ENCODE measurements around the gene PRICKLE2.

PRICKLE2 gene

DNA sequence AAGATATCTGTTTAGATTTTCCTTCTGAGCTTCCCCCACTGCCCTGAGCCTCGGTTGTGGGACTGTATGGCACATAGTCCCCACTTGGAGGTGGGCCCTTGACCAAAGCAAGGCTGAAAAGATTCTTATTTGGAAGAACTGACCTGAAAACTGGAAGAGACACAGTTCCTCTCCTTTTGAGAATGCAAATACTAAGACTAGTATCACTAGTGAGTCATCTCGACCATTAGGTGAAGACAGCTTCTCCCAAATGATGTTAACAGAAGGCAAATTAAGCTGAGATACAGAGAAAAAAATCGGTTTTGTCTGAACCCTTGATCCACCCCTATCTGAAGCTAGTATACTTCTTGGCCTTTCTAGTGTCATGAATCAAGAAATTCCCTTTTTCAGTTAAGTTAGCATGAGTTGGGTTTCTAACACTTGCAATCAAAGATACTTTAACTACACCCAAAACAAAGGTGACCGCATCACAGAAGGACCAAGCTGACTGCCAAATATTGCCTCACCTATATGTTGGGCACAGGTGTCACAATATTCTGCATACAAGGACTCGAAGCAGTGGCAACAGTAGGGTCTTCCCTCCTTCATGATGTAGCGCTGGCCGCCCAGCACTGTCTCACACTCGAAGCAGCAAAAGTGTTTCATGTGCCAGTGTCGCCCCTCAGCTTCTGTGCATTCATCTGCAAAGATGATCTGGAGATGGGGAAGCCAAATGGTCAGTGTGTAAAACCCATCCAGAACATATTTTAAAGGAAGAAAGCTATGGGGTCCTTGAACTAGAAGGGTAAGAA is 72.4 kb downstream of the PRICKLE2 start:
- no peak for DNase-seq

DNA sequence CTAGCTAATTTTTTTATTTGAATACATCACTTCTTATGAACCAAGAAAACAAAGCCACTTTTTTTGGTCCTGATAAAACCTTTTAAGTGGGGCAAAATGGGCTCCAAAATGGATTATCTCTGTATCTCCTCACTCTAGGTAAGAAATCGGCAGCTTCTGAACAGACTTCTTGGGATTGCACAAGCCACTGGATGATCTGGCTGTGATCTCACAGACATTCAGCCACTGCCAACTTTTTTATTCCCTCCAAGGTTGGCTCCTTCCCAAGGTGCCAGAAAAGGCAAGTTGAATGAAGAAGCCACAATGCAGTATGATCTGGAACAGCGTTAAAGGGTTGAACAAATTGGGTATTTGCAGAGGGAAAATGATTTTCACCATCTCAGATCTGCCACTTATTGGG is 73.2 kb downstream of the PRICKLE2 start:
- no peak for DNase-seq

DNA sequence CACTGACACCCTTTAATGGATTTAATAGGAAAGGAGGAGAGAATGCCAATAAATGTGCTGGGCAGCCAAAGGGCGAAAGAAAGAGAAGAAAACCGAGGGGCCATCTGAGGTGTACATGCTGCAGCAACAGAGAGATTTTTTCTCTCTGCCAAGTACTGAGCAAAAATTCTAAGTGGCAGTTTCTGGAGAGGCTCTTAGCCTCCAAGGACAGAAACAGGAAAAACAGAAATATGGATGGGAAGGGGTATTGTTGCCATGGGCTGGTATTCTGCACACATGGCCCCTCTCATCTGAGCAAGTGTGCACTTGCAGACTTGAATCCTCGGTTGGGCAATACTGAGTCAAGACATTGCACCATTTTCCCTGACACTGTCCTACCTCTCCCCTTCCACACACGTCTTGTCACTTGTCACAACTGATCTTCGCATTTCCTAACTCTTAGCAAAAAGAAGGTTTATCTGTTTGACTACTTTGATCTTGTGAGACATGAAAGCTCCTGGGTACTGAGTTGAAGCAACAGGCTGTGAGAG is 73.9 kb downstream of the PRICKLE2 start:
- DNase-seq, result no peak

DNA sequence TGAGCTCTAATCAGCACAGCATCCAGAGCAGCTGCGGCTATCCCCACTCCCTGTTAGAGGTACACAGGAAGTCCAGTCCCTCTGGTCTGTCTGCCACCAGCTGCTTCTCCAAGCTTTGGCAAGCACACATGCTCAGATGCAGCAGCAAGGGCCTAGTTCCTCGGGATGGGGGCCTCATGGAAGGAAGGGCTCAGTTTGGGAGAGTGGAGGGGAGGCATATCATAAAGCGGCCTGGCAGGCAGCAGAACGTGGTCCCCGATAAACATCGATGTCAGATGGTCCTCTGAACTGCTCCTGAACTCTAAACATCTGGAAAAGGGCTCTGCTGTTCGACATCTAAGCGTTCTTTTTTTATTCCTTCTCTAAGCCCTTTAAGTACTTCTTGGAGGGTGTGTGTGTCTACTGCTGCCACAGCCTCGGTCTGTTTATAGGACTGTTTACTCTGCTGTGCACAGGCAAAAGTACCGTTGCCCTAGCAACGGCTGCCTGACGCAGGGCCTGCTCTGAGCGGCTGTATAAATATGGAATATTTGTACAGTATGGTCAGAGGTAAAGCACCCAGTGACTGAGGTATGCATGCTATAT is 74.6 kb downstream of the PRICKLE2 start:
- DNase-seq, result no peak

DNA sequence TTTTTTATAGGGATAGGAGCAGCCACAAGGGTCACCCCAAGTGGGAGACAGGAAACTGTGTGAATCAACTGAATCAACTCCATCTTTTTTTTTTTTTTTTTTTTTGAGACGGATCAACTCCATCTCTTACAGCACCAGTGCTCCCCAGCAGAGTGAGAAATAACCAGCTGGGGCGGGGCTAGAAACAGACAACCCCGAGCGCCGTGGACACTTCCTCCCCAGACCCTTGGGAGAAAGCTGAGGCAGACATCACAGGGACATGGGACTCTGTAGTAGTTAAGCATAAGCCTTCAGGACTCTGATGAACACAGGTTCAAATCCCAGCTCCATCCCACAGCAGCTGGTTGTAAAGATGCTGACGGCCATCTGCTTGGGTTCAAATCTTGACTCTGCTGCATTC is 75.4 kb downstream of the PRICKLE2 start:
- DNase-seq, result no peak

DNA sequence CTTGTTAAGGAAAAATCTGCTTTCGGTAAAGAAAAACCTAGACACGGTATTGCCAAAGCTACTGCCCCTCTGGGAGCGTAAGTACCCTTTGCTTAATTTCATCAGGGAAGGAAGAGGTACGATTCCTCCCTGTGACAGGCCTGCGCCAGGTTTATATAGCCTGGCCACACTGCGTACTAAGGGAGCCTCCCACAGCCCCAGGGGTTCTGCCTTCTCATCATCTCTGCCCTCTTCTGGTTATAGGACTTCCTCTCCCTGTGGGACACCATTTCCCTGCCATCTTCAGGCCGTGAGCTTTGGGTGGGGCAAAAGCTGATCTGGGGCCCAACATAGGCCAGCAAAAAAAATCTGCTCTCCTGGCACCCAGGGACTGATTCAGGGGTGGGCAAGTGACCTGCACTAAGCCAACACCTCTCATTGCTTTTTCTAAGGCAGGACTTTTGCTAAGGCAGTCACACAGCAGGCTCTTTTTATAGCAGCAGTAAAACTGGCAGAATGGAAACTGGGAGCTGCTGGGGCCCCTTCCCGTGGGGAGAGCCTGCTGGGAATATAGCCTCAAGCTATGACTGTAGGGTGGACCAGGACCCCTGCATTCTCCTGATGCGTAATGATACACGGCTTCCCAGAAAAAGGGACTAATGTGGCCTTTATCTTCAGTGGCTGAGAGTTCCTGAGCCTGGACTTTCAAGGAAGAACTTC is 76.2 kb downstream of the PRICKLE2 start:
- DNase-seq, result no peak

DNA sequence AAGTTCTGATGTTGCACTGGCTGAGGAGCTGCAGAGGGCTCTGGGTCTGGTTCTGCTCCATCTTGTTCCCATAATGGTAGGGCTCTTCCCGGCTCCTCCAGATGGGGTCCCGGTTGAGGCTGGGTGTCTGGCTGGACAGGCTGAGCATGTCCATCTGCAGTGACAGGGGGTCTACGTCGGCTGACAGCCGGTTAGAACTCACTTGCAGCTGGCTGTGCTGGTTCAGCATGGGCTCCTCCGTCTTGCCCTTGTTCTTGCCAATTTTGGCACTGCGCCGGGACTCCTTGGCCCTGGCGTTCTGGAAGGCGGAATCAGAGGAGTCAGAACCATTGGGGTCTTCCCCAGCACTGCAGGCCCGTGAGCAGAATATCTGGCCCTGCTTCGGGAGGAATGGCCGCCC is 78.1 kb downstream of the PRICKLE2 start:
- no peak for DNase-seq

DNA sequence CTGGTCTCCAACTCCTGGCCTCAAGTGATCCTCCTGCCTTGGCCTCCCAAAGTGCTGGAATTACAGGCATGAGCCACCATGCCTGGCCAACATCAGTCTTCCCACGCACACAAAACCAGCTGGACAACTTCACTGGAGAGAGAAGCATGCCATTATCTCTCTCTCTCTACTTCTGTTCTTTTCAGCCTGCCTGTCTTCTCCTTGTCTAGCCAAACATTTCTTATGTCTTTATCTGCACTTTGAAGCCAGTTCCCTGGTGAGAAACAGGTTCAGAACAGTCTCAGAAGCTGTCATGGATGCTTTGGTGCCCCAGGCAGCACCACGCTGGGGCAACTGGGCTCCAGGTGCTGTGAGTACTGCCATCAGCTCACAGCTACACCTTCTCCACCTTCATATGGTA is 79.8 kb downstream of the PRICKLE2 start:
- no peak for DNase-seq

DNA sequence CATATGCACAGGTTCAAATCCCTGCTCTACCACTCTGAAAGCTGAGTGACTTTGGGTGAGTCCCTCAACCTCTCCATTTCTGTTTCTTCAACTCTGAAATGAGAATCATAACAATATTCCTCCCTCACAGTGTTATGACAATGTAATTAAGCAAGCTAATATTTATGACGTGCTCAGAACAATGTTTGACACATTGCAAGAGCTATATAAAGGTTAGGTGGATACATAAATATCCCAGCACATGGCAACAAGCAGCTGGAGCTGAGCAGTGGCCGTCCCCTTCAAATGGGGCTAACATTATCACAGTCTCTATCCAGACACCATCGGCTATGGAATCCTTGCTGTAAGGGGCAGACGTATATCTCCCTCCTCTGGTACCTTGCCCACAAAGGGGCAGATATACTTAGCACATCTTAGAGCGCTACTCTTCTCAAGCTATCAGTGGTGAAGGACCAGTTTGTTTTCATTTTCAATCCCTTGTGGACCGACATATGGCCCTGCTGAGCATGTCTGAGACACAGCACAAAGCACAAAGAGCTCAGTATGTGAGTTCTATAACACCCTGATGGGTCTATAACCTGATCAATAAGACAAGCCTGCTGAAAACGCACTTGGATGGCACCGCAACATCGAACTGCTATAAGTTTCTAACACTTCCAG is 80.9 kb downstream of the PRICKLE2 start:
- DNase-seq, result no peak

DNA sequence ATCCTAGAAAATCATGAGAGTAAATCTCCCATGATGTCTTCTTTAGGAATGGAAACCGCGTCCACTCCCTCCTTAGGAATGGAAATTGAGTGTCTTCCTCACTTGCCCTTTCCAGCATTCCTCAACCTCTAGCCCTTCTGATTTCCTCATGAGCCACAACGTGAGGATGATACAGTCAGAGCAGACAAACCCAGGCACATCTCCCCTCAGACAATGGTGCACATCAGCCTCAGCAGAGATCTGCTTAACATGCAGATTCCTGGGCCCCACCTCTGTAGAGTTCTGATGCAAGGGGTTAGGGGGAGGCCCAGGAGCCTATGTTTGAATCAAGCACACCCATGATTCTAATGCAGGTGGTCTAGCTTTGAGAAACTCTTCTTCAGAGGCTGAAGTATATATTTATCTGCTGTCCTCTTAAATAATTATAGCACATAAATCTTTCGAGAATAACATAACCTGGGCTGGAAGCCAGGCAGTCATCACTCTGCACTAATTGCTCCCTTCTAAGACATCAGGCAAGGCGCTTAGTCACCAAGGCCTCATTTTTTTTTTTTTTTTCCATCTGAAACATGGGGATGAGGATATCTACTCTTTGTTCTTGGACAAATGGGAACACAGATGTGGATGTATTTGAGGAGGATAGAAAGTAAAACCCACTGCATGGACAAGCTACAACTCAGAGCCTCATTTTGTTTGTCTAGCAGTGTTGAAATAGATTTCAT is 81.7 kb downstream of the PRICKLE2 start:
- no peak for DNase-seq

DNA sequence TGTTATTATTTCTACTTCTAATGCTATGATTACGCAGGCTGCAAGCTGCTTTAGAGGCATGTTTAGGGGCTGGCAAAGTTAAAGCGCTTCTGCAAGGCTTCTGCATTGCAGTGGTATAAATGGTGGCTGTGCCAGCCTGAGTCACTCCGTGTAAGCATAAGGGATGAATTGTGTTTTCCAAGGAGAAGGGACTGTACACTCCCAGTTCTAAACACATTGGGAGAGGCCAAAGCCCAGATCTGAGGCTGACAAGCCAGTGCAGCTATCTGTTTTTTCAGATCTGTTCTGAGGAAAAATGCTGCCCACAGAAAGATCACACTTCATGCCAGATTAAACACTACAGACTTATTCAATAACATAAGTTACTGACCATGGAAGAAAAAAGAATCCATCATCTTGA is 83.8 kb downstream of the PRICKLE2 start:
- DNase-seq, result no peak

DNA sequence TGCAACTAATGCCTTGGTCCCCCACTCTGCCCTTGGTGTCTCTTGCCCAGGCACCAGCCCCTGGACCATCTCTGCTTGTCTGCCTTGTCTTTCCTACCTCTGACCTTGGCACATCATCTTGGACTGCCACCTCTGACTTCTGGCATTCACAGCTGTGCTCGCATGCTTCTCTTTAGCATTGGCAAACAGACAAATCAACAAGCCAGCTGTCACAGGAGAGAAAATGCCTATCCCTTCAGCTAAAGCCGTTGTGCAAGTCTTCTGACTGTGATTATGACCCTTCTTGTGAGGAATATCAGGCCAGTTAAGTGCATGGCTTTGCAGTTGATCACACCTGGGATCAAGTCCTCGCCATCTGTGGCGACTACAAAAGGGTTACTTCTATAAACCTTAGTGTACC is 84.6 kb downstream of the PRICKLE2 start:
- no peak for DNase-seq

DNA sequence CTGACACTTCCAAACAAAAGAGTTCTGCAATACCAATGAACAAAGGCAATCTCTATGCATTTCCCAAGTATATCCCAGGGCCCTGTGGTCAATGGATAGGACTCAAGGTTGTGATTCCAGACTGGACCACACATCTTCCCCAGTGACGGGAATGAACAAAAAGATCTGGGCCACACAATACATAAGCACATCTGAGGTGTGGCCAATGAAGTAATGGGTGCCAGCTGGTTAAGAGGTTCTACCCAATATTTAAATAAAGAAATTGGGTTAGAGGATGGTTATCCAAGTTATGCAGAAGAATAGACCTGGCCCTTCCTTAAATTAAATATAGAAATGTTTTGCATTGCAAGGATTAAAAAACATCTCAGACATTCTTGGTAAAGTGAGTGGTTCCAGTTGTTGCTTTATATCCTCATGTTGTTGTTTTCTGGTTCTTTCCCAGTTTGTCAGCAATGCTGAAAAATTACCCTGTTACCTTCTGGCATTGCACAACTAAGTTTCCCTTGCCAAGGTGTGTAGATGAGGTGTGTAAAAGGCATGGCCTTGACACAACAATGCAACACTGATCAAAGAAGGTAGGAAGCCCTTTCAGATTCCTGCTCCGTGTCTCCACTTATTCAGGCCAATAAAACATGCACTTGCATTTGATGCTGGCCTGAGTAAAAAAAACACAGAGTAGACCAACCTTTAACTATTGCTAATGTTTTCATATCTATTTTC is 86.5 kb downstream of the PRICKLE2 start:
- DNase-seq, result no peak

DNA sequence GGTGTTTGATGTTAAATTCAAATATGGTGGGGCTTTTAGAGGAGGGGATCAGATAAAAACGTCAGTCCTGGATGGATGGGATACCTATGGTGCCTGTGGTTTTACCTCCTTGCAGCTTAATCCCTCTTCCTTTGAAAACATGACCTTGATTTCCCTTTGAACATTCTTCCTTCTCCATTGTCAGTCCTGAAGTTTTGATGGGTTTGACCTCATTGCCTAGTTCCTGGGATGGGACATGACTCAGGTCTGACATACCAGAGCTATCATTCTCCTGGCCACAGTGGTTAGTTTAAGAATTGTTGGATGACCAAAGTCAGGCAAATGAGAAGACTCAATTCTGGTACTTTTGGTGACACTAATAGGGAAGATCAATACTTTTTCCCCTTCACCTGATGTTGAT is 87.2 kb downstream of the PRICKLE2 start:
- DNase-seq, result no peak

DNA sequence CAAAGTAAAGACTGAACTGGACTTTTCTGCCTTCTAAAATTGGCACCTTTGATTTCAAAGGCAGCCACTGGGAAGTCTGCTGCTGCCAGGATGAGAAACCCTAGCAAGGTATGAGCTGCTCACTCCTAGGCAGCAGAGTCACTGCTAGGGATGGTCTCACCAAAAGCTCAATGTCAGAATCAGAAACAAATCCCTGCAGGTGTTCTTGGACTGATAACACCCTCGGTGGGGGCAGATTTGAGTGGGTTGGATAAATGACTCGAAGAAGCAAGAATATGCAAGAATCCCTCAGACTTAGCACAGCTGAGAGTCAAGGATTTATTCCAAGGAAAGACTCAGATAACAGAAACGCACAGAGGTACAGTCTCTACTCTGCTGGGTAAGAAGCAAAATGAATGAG is 90.4 kb downstream of the PRICKLE2 start:
- DNase-seq, result no peak

DNA sequence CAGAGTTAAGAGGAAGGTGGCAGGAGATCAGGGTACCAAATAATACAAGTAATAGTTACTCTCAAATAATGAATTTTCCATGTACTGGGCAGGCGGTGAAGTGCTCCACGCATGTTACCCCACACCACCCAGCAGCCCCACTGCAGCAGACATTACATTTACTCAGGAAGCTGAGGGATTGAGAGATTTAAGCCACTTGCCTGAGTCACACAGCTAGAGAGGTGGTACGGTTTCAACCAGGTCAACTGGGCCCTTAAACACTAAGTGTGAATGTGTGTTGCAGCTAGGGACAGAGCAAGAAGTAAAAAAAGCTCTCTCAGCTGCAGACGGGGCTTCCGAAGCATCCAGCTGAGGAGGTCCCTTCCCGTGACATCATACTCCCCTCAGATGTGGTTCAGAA is 91.3 kb downstream of the PRICKLE2 start:
- no peak for DNase-seq

DNA sequence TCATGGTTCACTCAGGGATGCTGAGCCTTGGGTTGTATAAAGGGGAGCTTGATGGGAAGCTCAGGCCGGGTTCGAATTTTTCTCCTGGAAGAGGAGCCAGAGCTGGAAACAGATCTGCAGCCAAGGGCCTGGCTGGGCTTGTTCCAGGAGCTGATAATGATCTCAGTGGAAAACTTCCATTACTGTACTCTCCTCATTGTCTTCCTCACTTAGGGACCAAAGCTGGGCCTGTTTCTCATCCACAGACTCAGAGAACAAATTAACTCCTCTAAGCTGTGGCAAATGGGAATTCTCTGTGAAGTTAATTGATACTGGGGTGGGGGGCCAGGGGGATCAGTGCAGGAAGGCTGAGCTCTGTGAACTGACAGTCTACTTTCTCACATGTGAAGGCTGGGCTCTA is 92.0 kb downstream of the PRICKLE2 start:
- DNase-seq, result no peak

DNA sequence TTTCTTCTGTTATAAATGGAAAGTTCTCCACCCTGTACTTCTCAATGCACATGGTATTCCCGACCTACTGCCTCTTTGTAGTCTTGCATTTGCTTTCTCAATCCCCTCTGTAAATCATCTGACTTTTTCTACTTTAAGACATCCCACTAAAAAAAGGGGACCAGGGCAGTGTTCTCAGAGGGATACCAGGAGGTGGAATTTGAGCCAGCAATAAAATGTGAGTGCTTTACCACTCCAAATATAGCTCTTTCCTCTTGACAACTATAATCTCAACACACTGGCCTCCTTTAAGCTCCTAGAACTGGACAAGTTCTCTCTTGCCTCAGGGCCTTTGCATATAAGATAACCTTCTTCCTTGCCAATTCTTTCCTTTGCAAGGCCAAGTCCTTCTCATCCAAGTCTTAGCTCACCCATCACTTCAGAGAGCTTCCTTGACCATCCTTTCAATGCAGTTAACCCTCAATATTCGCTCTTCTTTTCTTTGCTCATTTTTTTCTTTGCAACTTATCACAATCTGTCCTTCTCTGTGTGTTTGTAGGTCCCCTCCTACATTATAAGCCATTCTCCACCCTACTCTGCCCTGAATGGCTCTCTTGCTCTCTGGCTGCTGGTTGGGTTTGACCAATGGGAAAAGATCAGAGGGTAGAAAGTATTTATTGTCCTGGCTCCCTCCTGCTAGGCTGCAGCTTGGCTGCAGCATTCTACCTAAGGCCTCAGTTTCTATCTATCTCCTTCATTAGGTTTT is 93.4 kb downstream of the PRICKLE2 start:
- DNase-seq, result no peak

DNA sequence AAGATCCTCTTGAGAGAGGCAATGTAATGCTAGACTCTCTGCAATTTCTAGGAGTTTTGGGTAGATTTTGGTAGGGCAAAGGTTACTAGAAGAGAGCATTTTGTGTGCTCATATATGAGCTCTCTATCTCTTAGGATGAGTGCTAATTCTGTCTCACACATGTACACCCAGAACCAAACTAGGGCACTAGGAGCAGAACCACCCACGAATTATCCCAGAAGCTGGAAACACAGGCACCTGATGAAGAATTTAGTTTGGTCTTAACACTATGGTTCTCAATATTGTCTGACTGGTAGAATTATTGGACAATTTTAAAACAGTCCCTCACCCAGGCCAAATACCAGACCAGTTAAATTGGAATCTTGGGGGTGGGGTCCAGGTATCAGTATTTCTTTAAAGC is 94.8 kb downstream of the PRICKLE2 start:
- no peak for DNase-seq

DNA sequence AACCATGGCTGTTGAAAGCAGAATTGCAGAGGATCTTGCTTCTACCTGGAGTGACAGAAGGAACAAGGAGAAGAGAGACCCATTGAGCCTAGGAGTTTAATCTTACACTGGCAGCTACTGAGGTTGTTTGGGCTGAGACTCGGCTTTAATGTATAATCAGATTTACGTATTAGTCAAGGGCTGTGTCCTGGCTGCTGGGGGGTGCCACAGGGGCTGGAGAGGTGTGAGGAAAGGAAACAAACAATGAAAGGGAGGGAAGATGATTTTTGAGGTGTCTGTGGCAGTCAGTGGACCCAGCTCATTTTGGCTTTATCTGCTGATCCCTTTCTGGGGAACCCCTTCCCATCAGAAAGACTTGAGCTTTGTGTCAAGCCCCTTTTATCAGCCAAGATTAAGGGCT is 95.7 kb downstream of the PRICKLE2 start:
- DNase-seq, result no peak

DNA sequence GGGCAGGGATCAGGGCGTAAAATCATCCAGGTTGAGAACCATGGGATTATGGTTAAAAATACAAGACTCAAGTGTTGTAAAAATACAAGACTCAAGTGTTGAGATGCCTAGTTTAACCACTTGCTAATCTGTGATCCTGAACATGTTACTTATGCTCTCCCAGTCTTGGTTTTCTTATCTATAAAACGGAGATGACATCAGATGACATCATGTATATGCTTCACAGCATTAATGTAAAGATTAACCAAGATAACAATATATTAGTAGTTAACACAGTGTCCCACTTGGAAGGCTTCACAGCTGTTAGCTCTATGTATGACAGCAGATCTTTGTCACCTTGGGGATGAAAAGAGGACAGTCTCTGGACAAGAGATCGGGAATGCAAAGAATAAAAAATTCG is 96.2 kb downstream of the PRICKLE2 start:
- DNase-seq, result no peak

Measured in activated CD4-positive, alpha-beta T cell treated with anti-CD3 and anti-CD28 coated beads, Interleukin-10, Interleukin-2, amounts not matched to agents 100 ng/mL and 50 ng/mL, durations not matched to agents 16 hours and 8 hours (primary cell).